ENCODE data around the gene SHCBP1L.
"Not testable (repeated sequence)": the region's sequence is repeated elsewhere in the genome, so short reads cannot be mapped to it uniquely, and the experiment has no call there.

Gene SHCBP1L

GRCh38 chr1:182962554-182963115 is 9.7 kb upstream of the SHCBP1L start:
- peak; percentile 81 for DNase-seq

- no peak for DNase-seq
These were observed 7.1 kb upstream of the SHCBP1L start for GRCh38 chr1:182960046-182960445.

GRCh38 chr1:182957902-182958395 is 5.0 kb upstream of the SHCBP1L start:
- DNase-seq: no peak

GRCh38 chr1:182956708-182957365 is 3.9 kb upstream of the SHCBP1L start:
- no peak for DNase-seq

- no peak for DNase-seq
These were observed 2.9 kb upstream of the SHCBP1L start for GRCh38 chr1:182955596-182956588.

GRCh38 chr1:182953826-182954225 is 860 bp upstream of the SHCBP1L start:
- no peak for DNase-seq

GRCh38 chr1:182943336-182943735 is 9.6 kb downstream of the SHCBP1L start:
- DNase-seq: not testable (repeated sequence)

- DNase-seq: not testable (repeated sequence)
These were observed 10.8 kb downstream of the SHCBP1L start for GRCh38 chr1:182942145-182942544.

GRCh38 chr1:182939413-182939812 is 13.6 kb downstream of the SHCBP1L start:
- DNase-seq: no peak

GRCh38 chr1:182935716-182936115 is 17.2 kb downstream of the SHCBP1L start:
- DNase-seq: no peak

- DNase-seq: no peak
These were observed 22.0 kb downstream of the SHCBP1L start for GRCh38 chr1:182930985-182931384.

GRCh38 chr1:182927693-182928433 is 25.1 kb downstream of the SHCBP1L start:
- DNase-seq: no peak

GRCh38 chr1:182925661-182926060 is 27.3 kb downstream of the SHCBP1L start:
- DNase-seq: no peak

- DNase-seq: no peak
These were observed 35.6 kb downstream of the SHCBP1L start for GRCh38 chr1:182917378-182917777.

GRCh38 chr1:182913401-182913800 is 39.6 kb downstream of the SHCBP1L start:
- DNase-seq: no peak

- no peak for DNase-seq
These were observed 42.8 kb downstream of the SHCBP1L start for GRCh38 chr1:182910143-182910542.

- no peak for DNase-seq
These were observed 43.4 kb downstream of the SHCBP1L start for GRCh38 chr1:182909578-182909977.

- DNase-seq: no peak
These were observed 47.6 kb downstream of the SHCBP1L start for GRCh38 chr1:182905321-182905720.

GRCh38 chr1:182901946-182902345 is 51.0 kb downstream of the SHCBP1L start:
- not testable (repeated sequence) for DNase-seq

- DNase-seq: no peak
These were observed 55.3 kb downstream of the SHCBP1L start for GRCh38 chr1:182897696-182898095.

- DNase-seq: no peak
These were observed 61.9 kb downstream of the SHCBP1L start for GRCh38 chr1:182890927-182891610.

GRCh38 chr1:182889997-182890396 is 63.0 kb downstream of the SHCBP1L start:
- DNase-seq: no peak

Data from left hindlimb (tissue), 1 donor.